Astrocyte of the spinal cord (primary cell): ENCODE measurements around the gene TIAL1.
"Not testable (repeated sequence)": the region's sequence is repeated elsewhere in the genome, so short reads cannot be mapped to it uniquely, and the experiment has no call there.

Experiments
- DNase-seq: peaks from one replicate; pipeline ENCODE4 v3.0.0; 2011; ENCODE audit warnings: low read depth, low spot score
- H3K4me3 ChIP-seq: 2 replicates; pipeline ENCODE4 v1.5.1; 2011; ENCODE audit warnings: low read depth, mild to moderate bottlenecking, low read length, moderate library complexity
- CTCF ChIP-seq: IDR thresholded peaks from 2 replicates; pipeline ENCODE4 v1.5.1; 2012; ENCODE audit warnings: low read depth, mild to moderate bottlenecking, low read length, inconsistent platforms
- in situ Hi-C: cut with HindIII; loops from 2 replicates; pipeline ENCODE4 v1.10.0; 2017; ENCODE audit warnings: low sequenced_read_pairs

TIAL1 gene

DNA sequence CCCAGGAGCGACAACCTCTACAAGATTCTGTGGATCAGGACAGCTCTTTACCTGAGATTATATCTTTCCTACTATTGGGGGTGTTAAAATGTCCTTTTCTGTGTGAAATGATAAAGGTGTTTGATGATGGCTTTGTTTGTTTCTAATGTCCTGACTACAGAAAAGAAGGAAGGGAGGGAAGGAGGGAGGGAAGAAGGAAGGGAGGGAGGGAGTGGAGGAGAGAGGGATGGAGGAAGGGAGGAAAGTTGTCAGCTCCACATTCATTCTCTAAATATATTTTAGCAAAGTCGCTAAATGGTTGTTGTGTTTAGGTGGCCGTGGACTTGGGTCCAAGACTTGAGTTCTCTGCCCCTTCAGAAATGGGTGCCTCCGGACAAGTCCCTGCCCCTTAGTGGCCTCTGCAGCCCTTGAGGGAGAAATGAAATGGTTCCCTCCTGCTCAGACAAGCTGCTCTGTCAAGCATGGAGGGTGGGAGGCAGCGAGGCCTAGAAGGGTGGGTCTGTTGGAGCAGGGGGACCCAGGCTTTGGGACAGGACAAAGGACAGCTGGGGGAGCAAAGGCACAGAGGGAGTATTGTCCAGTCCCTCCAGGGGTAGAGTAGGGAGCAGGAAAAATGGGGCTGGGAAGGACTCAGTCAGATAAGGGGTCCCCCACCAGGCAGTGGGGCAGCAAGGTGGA, 58.7 kb downstream of the TIAL1 start:
- in situ Hi-C loops, result no loop called here
- H3K4me3 ChIP-seq, result no peak overlapping the region
- TF ChIP-seq CTCF, result no peak

DNA sequence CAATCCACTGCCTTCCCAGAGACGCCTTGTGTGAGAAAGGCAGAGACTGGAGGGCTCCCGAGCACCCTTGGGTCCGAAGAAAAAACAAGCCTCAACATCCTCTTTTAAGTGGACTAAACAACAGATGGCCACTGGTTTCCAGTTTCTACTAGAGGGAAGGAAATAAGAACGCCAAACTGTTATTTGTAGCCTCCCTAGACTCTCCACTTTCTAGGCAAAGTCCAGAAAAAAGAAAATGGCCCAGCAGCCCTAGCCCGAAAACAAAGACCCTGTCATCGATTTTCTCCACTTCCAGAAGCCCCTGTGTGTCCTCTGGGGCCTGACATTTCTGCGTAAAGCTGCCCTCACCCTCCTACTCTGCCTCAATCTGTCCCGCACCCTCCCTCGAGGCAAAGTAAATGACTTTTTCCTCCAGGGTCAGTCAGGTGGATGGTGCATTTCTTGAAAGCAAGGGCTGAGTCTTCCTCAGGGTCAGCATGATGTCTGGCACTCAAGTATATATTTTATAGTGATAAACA, 60.2 kb downstream of the TIAL1 start:
- no peak overlapping the region for H3K4me3 ChIP-seq
- in situ Hi-C loops, result no loop called here
- TF ChIP-seq CTCF, result no peak
- no peak for DNase-seq

More for the DNA sequence above, 58.7 kb downstream of the TIAL1 start:
- DNase-seq, result no peak

- in situ Hi-C loops, result no loop called here
- DNase-seq, result no peak
- no peak for TF ChIP-seq CTCF
- H3K4me3 ChIP-seq, result no peak overlapping the region
Measured at GRCh38 chr10:119535837-119536507, 60.8 kb downstream of the TIAL1 start.

DNA sequence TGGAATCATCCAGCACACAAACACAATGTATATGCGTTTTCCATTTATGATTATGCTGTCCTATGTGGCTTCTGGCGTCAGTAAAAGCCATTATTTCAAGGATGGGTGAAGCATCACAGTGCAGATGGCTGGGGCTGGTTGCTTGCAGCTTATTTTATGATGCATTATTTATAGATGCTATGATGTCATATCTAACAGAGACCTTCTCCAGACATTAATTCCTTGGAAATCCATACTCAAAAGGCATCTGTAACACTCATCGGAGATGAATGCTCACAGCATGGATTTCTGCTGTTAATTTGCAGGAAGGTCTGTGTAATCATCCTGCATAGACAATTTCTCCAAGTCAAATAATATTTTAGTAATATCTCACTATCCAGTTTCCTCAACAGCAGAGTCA, 61.5 kb downstream of the TIAL1 start:
- TF ChIP-seq CTCF, result no peak
- no peak for DNase-seq
- in situ Hi-C loops, result no loop called here
- H3K4me3 ChIP-seq, result no peak overlapping the region

DNA sequence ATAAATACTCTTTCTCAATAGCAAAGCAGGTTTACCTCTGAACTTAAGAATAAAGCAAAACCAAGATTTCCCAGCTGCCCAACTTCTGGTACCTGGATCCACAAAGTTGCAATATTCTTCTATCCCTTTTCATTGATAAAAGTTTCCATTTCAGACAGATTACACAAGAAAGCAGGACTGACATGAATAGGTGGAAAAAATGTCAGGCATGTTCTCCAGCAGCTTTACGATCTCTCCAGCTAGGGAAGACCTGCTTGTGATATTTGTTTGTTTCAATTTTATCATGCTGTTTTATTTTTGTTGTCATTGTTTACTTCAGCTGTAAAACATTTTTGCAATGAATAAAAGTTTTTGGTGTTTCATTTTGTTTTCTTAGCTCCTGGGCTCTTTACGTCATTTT, 63.3 kb downstream of the TIAL1 start:
- no peak for TF ChIP-seq CTCF
- in situ Hi-C loops, result no loop called here
- no peak for DNase-seq
- no peak overlapping the region for H3K4me3 ChIP-seq

- H3K4me3 ChIP-seq, in situ Hi-C loops, DNase-seq: not testable (repeated sequence)
Measured at GRCh38 chr10:119532791-119533190, 64.0 kb downstream of the TIAL1 start.

DNA sequence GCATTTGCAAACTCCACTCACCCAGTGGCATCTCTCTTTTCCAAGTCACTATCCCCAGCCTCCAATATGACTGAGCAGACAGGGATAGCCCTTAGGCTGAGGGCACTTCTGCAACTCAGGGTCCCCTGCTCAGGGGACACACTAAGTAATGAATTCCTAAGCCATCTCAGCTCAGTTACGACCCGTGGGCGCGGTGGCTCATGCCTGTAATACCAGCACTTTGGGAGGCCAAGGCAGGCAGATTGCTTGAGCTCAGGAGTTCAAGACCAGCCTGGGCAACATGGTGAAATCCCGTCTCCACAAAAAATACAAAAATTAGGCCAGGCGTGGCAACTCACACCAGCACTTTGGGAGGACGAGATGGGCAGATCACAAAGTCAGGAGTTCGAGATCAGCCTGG, 64.5 kb downstream of the TIAL1 start:
- H3K4me3 ChIP-seq, DNase-seq, in situ Hi-C loops: not testable (repeated sequence)
